GM21515 (cell line): ENCODE data around the gene PRKAG2.
A peak's percentile ranks its signal among the peaks of the same experiment; 100 is the strongest.
"Not testable (repeated sequence)": the region's sequence is repeated elsewhere in the genome, so short reads cannot be mapped to it uniquely, and the experiment has no call there.

Source experiments
- ATAC-seq: cut with Tn5 transposase; IDR thresholded peaks from one replicate; pipeline ENCODE4 v1.9.1; 2021; ENCODE audit not compliant: unreplicated experiment

PRKAG2 gene

GRCh38 chr7:151885202-151885580 lies 8.3 kb upstream of the PRKAG2 start:
- no peak for ATAC-seq

- peak; percentile 72 for ATAC-seq
Observed at GRCh38 chr7:151884312-151885201, 7.6 kb upstream of the PRKAG2 start.

- no peak for ATAC-seq
Observed at GRCh38 chr7:151883857-151884256, 6.9 kb upstream of the PRKAG2 start.

- no peak for ATAC-seq
Observed at GRCh38 chr7:151882734-151883133, 5.8 kb upstream of the PRKAG2 start.

- no peak for ATAC-seq
Observed at GRCh38 chr7:151880688-151881087, 3.8 kb upstream of the PRKAG2 start.

GRCh38 chr7:151877911-151878835 lies 1.3 kb upstream of the PRKAG2 start:
- ATAC-seq, result no peak

GRCh38 chr7:151875942-151876898 lies 695 bp downstream of the PRKAG2 start:
- ATAC-seq, result no peak

GRCh38 chr7:151874479-151874878 lies 2.4 kb downstream of the PRKAG2 start:
- ATAC-seq, result not testable (repeated sequence)

GRCh38 chr7:151873402-151873965 lies 3.4 kb downstream of the PRKAG2 start:
- ATAC-seq, result no peak

GRCh38 chr7:151872531-151873401 lies 4.1 kb downstream of the PRKAG2 start:
- no peak for ATAC-seq

GRCh38 chr7:151871904-151872303 lies 5.0 kb downstream of the PRKAG2 start:
- no peak for ATAC-seq

GRCh38 chr7:151871189-151871735 lies 5.7 kb downstream of the PRKAG2 start:
- ATAC-seq, result no peak

GRCh38 chr7:151869968-151870918 lies 6.7 kb downstream of the PRKAG2 start:
- ATAC-seq, result no peak

GRCh38 chr7:151869455-151869854 lies 7.5 kb downstream of the PRKAG2 start:
- no peak for ATAC-seq

GRCh38 chr7:151869109-151869428 lies 7.8 kb downstream of the PRKAG2 start:
- ATAC-seq, result no peak

GRCh38 chr7:151868396-151869108 lies 8.4 kb downstream of the PRKAG2 start:
- ATAC-seq, result no peak

- ATAC-seq, result no peak
Observed at GRCh38 chr7:151867912-151868311, 9.0 kb downstream of the PRKAG2 start.
